Gastroesophageal sphincter (tissue), 4 donors: ENCODE data around the gene DPEP2NB. TPM values are rescaled to one million over a fixed set of nuclear protein-coding genes. Genes with fewer than 3 reads are reported as not detected.

ENCODE experiments used
- ATAC-seq: fragments of 150-250 bp; one replicate; pipeline ENCODE4 v1.9.1; 2016; ENCODE audit warnings: mild to moderate bottlenecking, moderate library complexity
- H3K27ac ChIP-seq, 4 donors: fragments of 200-600 bp; sonication (generic) in 3 of 4; 1 replicate in 3 of 4; 2 replicates in 1 of 4; pipeline ENCODE4 v1.5.1; 2016 to 2019
- H3K27me3 ChIP-seq: fragments of 200-600 bp; sonication (generic); one replicate; pipeline ENCODE4 v1.5.1; 2019
- H3K36me3 ChIP-seq, 2 donors: fragments of 200-600 bp; sonication (generic); one replicate each; pipeline ENCODE4 v1.5.1; 2019; ENCODE audit warnings: control low read depth in 1 of 2
- H3K4me1 ChIP-seq, 3 donors: fragments of 200-600 bp; sonication (generic); 1 replicate in 2 of 3; 2 replicates in 1 of 3; pipeline ENCODE4 v1.5.1; 2016 to 2019; ENCODE audit warnings: control low read depth in 2 of 3
- H3K4me3 ChIP-seq, 2 donors: fragments of 200-600 bp; sonication (generic); one replicate each; pipeline ENCODE4 v1.5.1; 2019; ENCODE audit warnings: mild to moderate bottlenecking in 1 of 2, moderate library complexity in 1 of 2
- H3K9me3 ChIP-seq, 3 donors: fragments of 200-600 bp; sonication (generic); one replicate each; pipeline ENCODE4 v1.5.1; 2017 to 2019; ENCODE audit warnings: control low read depth in 2 of 3
- EP300 ChIP-seq: sonication (generic); formaldehyde crosslinking; IDR thresholded peaks from one replicate; pipeline ENCODE4 v1.6.1; 2017; ENCODE audit warnings: antibody characterized with exemption, mild to moderate bottlenecking
- POLR2A ChIP-seq, 2 donors: fragments of 450-650 bp; IDR thresholded peaks; one replicate each; pipeline ENCODE4 v1.6.1; 2017; ENCODE audit warnings: antibody characterized with exemption in 2 of 2, mild to moderate bottlenecking in 2 of 2, moderate library complexity in 1 of 2
- POLR2AphosphoS5 ChIP-seq: sonication (generic); formaldehyde crosslinking; IDR thresholded peaks from one replicate; pipeline ENCODE4 v1.6.1; 2017; ENCODE audit warnings: antibody characterized with exemption
- WGBS, 2 donors: methylation state at CpG; one replicate each; pipeline ENCODE4 v1.1.5; 2018; ENCODE audit warnings: low coverage in 1 of 2; 5-methylcytosine and 5-hydroxymethylcytosine counted together
- small RNA-seq, 4 donors: library from RNA; depleted of rRNA; stranded (forward); fragments of <200 nt; gene quantifications; one replicate each; pipeline ENCODE3, GENCODE V24; 2016
- total RNA-seq, 4 donors: library from RNA; depleted of rRNA; stranded (reverse); fragments of >200 nt; gene quantifications; one replicate each; pipeline ENCODE4 v1.1.0, GENCODE V29; 2016
- TF ChIP-seq, protein P1 (sequence below), 4 experiments: fragments of 200-600 bp in 2 of 4; fragments of 450-650 bp in 2 of 4; sonication (generic) in 1 of 4; IDR thresholded peaks; one replicate each; pipeline ENCODE4 v1.5.1; 2017 to 2019; ENCODE audit warnings: antibody characterized with exemption in 4 of 4, mild to moderate bottlenecking in 2 of 4, moderate library complexity in 2 of 4

Gene DPEP2NB
- total RNA-seq, 4 donors from 2014 or later: not detected

GRCh38 chr16:67966549-67967182 is 49.0 kb downstream of the DPEP2NB start:
- ATAC-seq: no peak
- Histone ChIP-seq H3K27ac (peak overlapping the region; percentile 87 to 100 (median 99)), H3K9me3 (no peaks in the 10 kb centered on the region), H3K4me1 (peaks cover 0 to 67% (median 44%) of the 10 kb centered on the region in 3 donors), H3K27me3 (no peaks in the 10 kb centered on the region), H3K36me3 (peaks cover 0 to 19% of the 10 kb centered on the region in 2 donors), H3K4me3 (peak overlapping the region; percentile 65 to 99)
- no peak for TF ChIP-seq POLR2A (IDR thresholded peaks at IDR 0.05)
- no peak for TF ChIP-seq POLR2AphosphoS5
- TF ChIP-seq, protein P1, sequence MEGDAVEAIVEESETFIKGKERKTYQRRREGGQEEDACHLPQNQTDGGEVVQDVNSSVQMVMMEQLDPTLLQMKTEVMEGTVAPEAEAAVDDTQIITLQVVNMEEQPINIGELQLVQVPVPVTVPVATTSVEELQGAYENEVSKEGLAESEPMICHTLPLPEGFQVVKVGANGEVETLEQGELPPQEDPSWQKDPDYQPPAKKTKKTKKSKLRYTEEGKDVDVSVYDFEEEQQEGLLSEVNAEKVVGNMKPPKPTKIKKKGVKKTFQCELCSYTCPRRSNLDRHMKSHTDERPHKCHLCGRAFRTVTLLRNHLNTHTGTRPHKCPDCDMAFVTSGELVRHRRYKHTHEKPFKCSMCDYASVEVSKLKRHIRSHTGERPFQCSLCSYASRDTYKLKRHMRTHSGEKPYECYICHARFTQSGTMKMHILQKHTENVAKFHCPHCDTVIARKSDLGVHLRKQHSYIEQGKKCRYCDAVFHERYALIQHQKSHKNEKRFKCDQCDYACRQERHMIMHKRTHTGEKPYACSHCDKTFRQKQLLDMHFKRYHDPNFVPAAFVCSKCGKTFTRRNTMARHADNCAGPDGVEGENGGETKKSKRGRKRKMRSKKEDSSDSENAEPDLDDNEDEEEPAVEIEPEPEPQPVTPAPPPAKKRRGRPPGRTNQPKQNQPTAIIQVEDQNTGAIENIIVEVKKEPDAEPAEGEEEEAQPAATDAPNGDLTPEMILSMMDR (IDR thresholded peaks at IDR 0.05): no peak
- TF ChIP-seq EP300: no peak
- 0% methylated on average over 1 of the region's 3 CpGs; no CpG with 5 or more reads in 1 of the 2 donors for WGBS, 2 donors

GRCh38 chr16:67965668-67966548 is 49.8 kb downstream of the DPEP2NB start:
- H3K27me3 ChIP-seq: no peaks in the 10 kb centered on the region
- WGBS, 2 donors: 20 to 23% methylated on average over 2 to 5 of the region's 11 CpGs
- peak overlapping the region in 1 of 2 donors; percentile 99 for H3K4me3 ChIP-seq
- TF ChIP-seq EP300 (no peak), POLR2A (IDR thresholded peaks at IDR 0.05) (no peak), POLR2AphosphoS5 (no peak)
- TF ChIP-seq, protein P1 (IDR thresholded peaks at IDR 0.05): no peak
- no peak for ATAC-seq
- peak overlapping the region; percentile 87 to 100 (median 99) for H3K27ac ChIP-seq
- no peaks in the 10 kb centered on the region for H3K9me3 ChIP-seq
- H3K4me1 ChIP-seq: peaks cover 0 to 74% (median 48%) of the 10 kb centered on the region in 3 donors
- peaks cover 0 to 27% of the 10 kb centered on the region in 2 donors for H3K36me3 ChIP-seq

- H3K27me3 ChIP-seq: no peaks in the 10 kb centered on the region
- no peak overlapping the region for H3K4me3 ChIP-seq
- no peak for TF ChIP-seq EP300
- no peak for TF ChIP-seq POLR2A (IDR thresholded peaks at IDR 0.05)
- TF ChIP-seq, protein P1 (IDR thresholded peaks at IDR 0.05): no peak
- TF ChIP-seq POLR2AphosphoS5: no peak
- ATAC-seq: no peak
- whole genome bisulfite sequencing, 2 donors: 83 to 100% methylated on average over 1 to 2 of the region's 6 CpGs
- peaks cover 0 to 40% of the 10 kb centered on the region in 2 donors for H3K36me3 ChIP-seq
- H3K9me3 ChIP-seq: no peaks in the 10 kb centered on the region
- peak overlapping the region in 3 of 4 donors; percentile 98 to 100 (median 100) for H3K27ac ChIP-seq
- peaks cover 0 to 85% (median 55%) of the 10 kb centered on the region in 3 donors for H3K4me1 ChIP-seq
Observed at GRCh38 chr16:67964477-67965131, 51.1 kb downstream of the DPEP2NB start.

DNA sequence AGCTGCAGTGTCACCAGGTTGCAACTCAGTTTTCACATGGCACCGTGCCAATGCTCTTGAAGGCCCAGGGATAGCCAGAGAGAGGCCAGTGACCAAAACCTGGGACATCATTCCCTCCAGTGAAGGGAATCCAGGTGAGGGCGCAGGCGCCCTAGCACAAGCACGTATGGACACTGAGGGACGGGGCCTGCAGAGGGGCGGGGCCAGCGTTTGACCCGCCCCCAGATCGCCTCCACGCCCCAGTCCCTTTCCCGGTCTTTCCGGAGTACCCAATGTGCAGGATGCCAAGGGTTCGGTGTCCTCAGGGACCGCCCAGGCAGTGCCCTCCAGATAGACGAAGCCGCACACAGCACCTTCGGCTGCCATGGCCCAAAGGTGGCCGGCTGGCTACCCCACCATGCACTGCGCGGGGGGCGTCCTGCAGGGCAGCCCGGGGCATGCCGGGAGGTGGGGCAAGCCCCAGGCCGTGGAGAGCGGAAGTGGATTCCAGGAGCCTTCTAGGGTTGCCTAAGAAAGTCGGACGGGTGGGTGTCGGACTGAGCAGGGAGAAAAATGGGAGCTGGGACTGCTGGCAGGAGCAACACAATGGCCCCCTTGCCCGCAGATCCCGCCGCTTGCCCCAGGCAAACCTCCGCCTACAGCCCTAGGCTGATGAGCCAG is 51.9 kb downstream of the DPEP2NB start:
- H3K4me1 ChIP-seq: peaks cover 0 to 88% (median 63%) of the 10 kb centered on the region in 3 donors

More for the DNA sequence above, 51.9 kb downstream of the DPEP2NB start:
- TF ChIP-seq POLR2A (IDR thresholded peaks at IDR 0.05): no peak
- no peak for TF ChIP-seq EP300
- TF ChIP-seq, protein P1 (IDR thresholded peaks at IDR 0.05): no peak
- no peak for TF ChIP-seq POLR2AphosphoS5
- no peak for ATAC-seq
- WGBS, 2 donors: 10 to 68% methylated on average over 2 to 8 of the region's 32 CpGs
- H3K9me3 ChIP-seq: no peaks in the 10 kb centered on the region
- H3K27me3 ChIP-seq: no peaks in the 10 kb centered on the region
- peaks cover 0 to 48% of the 10 kb centered on the region in 2 donors for H3K36me3 ChIP-seq
- H3K4me3 ChIP-seq: no peak overlapping the region
- peak overlapping the region in 3 of 4 donors; percentile 98 to 100 (median 100) for H3K27ac ChIP-seq

Small RNAs within 50 kb of the gene (small RNA-seq; reads per million reads assigned to genes)
- gene RNU6-359P: 0 reads per million in 4 donors

Other genes with a start within 250 kb of the DPEP2NB start
- gene RANBP10, start 209.4 kb downstream of the DPEP2NB start, total RNA-seq: 10 to 100 TPM in 1 of 4 donors, 1 to 10 TPM in 3; 6.0 to 12.3 (median 8.4) TPM
- gene TSNAXIP1, start 209.0 kb downstream of the DPEP2NB start, total RNA-seq: 1 to 10 TPM in 3 of 4 donors, under 1 TPM in 1; 0.89 to 2.4 (median 1.6) TPM
- 10 to 100 TPM; 52.6 to 78.0 (median 76.0) TPM for gene THAP11, start 173.6 kb downstream of the DPEP2NB start, total RNA-seq
- 100 to 1,000 TPM in 3 of 4 donors, 10 to 100 TPM in 1; 90.0 to 194 (median 113) TPM for gene NUTF2, start 169.0 kb downstream of the DPEP2NB start, total RNA-seq
- 10 to 100 TPM; 15.4 to 44.2 (median 35.3) TPM for gene CENPT, start 168.2 kb downstream of the DPEP2NB start, total RNA-seq
- gene EDC4, start 142.9 kb downstream of the DPEP2NB start, total RNA-seq: 10 to 100 TPM; 43.8 to 72.6 (median 53.5) TPM
- 1 to 10 TPM in 2 of 4 donors, not detected in 2; 1.2 to 2.4 TPM for gene NRN1L, start 131.0 kb downstream of the DPEP2NB start, total RNA-seq
- gene PSKH1, start 122.7 kb downstream of the DPEP2NB start, total RNA-seq: 10 to 100 TPM; 14.7 to 32.3 (median 23.4) TPM
- gene CTRL, start 84.0 kb downstream of the DPEP2NB start, total RNA-seq: 1 to 10 TPM in 2 of 4 donors, not detected in 2; 1.2 to 5.0 TPM
- gene PSMB10, start 79.1 kb downstream of the DPEP2NB start, total RNA-seq: 10 to 100 TPM; 26.5 to 33.8 (median 32.6) TPM
- gene LCAT, start 71.8 kb downstream of the DPEP2NB start, total RNA-seq: 10 to 100 TPM; 10.8 to 25.8 (median 15.9) TPM
- gene SLC12A4, start 47.3 kb downstream of the DPEP2NB start, total RNA-seq: 100 to 1,000 TPM in 1 of 4 donors, 10 to 100 TPM in 3; 54.7 to 121 (median 64.0) TPM
- 1 to 10 TPM in 1 of 4 donors, not detected in 3; 1.4 TPM for gene DPEP3, start 35.4 kb downstream of the DPEP2NB start, total RNA-seq
- gene DPEP2, start 16.4 kb downstream of the DPEP2NB start, total RNA-seq: 1 to 10 TPM; 1.0 to 3.0 (median 1.8) TPM
- gene DDX28, start 7.3 kb upstream of the DPEP2NB start, total RNA-seq: 10 to 100 TPM in 1 of 4 donors, 1 to 10 TPM in 3; 6.5 to 10.4 (median 8.0) TPM
- 10 to 100 TPM in 1 of 4 donors, 1 to 10 TPM in 3; 7.2 to 15.0 (median 8.7) TPM for gene DUS2, start 7.4 kb upstream of the DPEP2NB start, total RNA-seq
- 10 to 100 TPM; 42.4 to 50.6 (median 49.3) TPM for gene NFATC3, start 69.5 kb upstream of the DPEP2NB start, total RNA-seq
- 1 to 10 TPM in 1 of 4 donors, under 1 TPM in 1, not detected in 2; 0.13 to 2.9 TPM for gene ESRP2, start 220.2 kb upstream of the DPEP2NB start, total RNA-seq
- 10 to 100 TPM in 3 of 4 donors, 1 to 10 TPM in 1; 4.5 to 18.0 (median 11.7) TPM for gene PLA2G15, start 229.5 kb upstream of the DPEP2NB start, total RNA-seq
- gene SLC7A6, start 248.6 kb upstream of the DPEP2NB start, total RNA-seq: 10 to 100 TPM; 19.1 to 51.5 (median 33.7) TPM